GM23248 (cell line): Measurements from ENCODE around the gene CD300LF.

Source experiments
- EZH2 ChIP-seq: fragments of 200-600 bp; sonication (generic); IDR thresholded peaks from 2 replicates; pipeline ENCODE4 v1.6.1; 2018; ENCODE audit warnings: antibody characterized with exemption, mild to moderate bottlenecking; ENCODE audit not compliant: insufficient read depth, poor library complexity, severe bottlenecking
- EZH2phosphoT487 ChIP-seq: fragments of 200-600 bp; sonication (generic); IDR thresholded peaks from 2 replicates; pipeline ENCODE4 v1.6.1; 2018; ENCODE audit warnings: antibody characterized with exemption, moderate library complexity, mild to moderate bottlenecking, low read depth; ENCODE audit not compliant: insufficient read depth

DNA sequence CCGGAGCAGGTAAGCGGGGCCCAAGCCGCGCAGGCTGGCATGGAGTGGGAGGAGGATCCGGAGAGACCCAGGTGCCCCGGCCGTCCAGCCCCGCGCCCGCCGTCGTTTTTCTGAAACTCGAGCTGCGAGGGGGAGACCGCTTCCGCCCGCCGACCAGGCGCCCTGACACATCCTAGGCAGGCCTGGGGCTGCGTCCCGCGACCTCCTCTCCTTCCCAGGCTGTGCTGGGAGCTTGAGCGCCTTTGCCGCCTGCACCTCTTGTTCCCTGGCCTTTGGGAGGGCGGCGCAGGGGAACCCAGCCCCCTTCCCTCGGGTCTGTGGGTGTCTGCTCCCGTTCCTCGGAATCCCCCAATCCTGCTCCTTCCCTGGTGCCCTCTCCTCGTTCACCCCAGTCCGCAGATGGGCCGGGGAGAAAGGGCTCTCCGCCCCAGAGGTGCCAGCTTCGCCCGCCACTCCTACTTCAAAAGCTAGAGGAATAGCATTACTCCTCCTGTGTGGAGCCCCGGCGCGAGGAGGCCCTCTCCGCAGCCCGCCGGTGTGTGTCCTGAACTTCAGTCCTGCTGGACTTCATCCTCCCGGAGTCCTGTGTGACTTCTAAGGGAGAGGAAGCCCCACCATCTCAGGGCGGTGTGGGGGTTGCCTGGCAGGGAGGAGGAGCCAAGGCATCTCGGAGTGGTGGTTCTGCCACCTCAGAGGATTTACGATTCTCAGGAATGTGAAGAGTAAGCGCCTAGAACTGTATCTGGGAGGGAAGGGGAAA is 36.7 kb upstream of the CD300LF start:
- TF ChIP-seq EZH2 (no peak), EZH2phosphoT487 (no peak)
